Endothelial cell of umbilical vein (primary cell): ENCODE results near the gene KCTD13. TPM values are rescaled to one million over a fixed set of nuclear protein-coding genes. Genes with fewer than 3 reads are reported as not detected.

Experiments used
- BruUV-seq: library from RNA; stranded (reverse); fragments of 400-500 nt; replicated peaks from 2 replicates; lab custom pipeline; 2021; lab: Mats Ljungman, UMichigan
- CTCF ChIA-PET: fragments of 300-600, 350-600 bp; sonication (Branson Sonifier 250); formaldehyde crosslinking; loops from one replicate; lab custom pipeline; 2021; ENCODE audit warnings: antibody characterized with exemption, inconsistent platforms; lab: Charles Lee
- POLR2A ChIA-PET: fragments of 300-600, 350-600 bp; sonication (Branson Sonifier 250); formaldehyde crosslinking; loops from one replicate; lab custom pipeline; 2021; ENCODE audit warnings: antibody characterized with exemption, inconsistent platforms; lab: Charles Lee
- DNase-seq: peaks from one replicate; pipeline ENCODE4 v3.0.0-alpha.2; 2011; ENCODE audit warnings: low read depth, low spot score
- FAIRE-seq: peaks from 2 replicates; lab custom pipeline; 2011; peaks lifted over from hg19 to GRCh38; lab: Jason Lieb, UNC
- H2AFZ ChIP-seq: 2 replicates; pipeline ENCODE4 v1.6.0; 2012; ENCODE audit warnings: low read depth, low read length, control low read depth, inconsistent platforms
- H3K27ac ChIP-seq: 2 replicates; pipeline ENCODE4 v1.5.1; 2011; ENCODE audit warnings: low read depth, mild to moderate bottlenecking, control low read depth, low read length, moderate library complexity; ENCODE audit not compliant: insufficient read depth
- H3K27me3 ChIP-seq, 2 experiments: 2 replicates each; pipeline versions ENCODE4 v1.6.0 to v1.6.1; 2011; ENCODE audit warnings: low read length in 2 of 2, mixed read lengths in 1 of 2; ENCODE audit not compliant: control insufficient read depth in 2 of 2, insufficient read depth in 2 of 2
- H3K36me3 ChIP-seq, 2 experiments: 2 replicates in 1 of 2; 3 replicates in 1 of 2; pipeline ENCODE4 v1.5.1; 2011; ENCODE audit warnings: low read length in 2 of 2, mild to moderate bottlenecking in 1 of 2, moderate library complexity in 1 of 2; ENCODE audit not compliant: control insufficient read depth in 2 of 2, insufficient read depth in 2 of 2; ENCODE audit errors: extremely low read depth in 1 of 2
- H3K4me1 ChIP-seq: 3 replicates; pipeline ENCODE4 v1.5.1; 2011; ENCODE audit warnings: mild to moderate bottlenecking, low read length; ENCODE audit not compliant: control insufficient read depth, insufficient read depth; ENCODE audit errors: extremely low read depth
- H3K4me2 ChIP-seq: 2 replicates; pipeline ENCODE4 v1.6.1; 2011; ENCODE audit warnings: low read length, control low read depth, mixed read lengths; ENCODE audit not compliant: insufficient read depth
- H3K4me3 ChIP-seq, 3 experiments: fragments of 200-600 bp in 1 of 3; sonication (generic), shearing (Covaris generic) in 1 of 3; replicated peaks in 1 of 3; 2 replicates each; pipeline ENCODE4 v1.5.1; 2011 to 2016; ENCODE audit warnings: control low read depth in 3 of 3, low read length in 3 of 3, mild to moderate bottlenecking in 2 of 3, inconsistent platforms in 1 of 3, low read depth in 1 of 3, moderate library complexity in 1 of 3; ENCODE audit not compliant: insufficient read depth in 1 of 3
- H3K79me2 ChIP-seq: 2 replicates; pipeline ENCODE4 v1.6.0; 2012; ENCODE audit warnings: low read length, inconsistent platforms; ENCODE audit not compliant: control insufficient read depth, insufficient read depth
- H3K9ac ChIP-seq: replicated peaks from 2 replicates; pipeline ENCODE3; 2011; ENCODE audit warnings: low read length, control low read depth; ENCODE audit not compliant: insufficient read depth; ENCODE audit errors: extremely low read depth
- H3K9me1 ChIP-seq: replicated peaks from 3 replicates; pipeline ENCODE4 v1.6.0; 2011; ENCODE audit warnings: mild to moderate bottlenecking, low read length; ENCODE audit not compliant: control insufficient read depth, insufficient read depth; ENCODE audit errors: extremely low read depth
- H3K9me3 ChIP-seq: replicated peaks from 2 replicates; pipeline ENCODE4 v1.5.1; 2012; ENCODE audit warnings: low read length, inconsistent platforms; ENCODE audit not compliant: control insufficient read depth, insufficient read depth
- H4K20me1 ChIP-seq: replicated peaks from 2 replicates; pipeline ENCODE3; 2011; ENCODE audit warnings: mild to moderate bottlenecking, low read length; ENCODE audit not compliant: control insufficient read depth, insufficient read depth; ENCODE audit errors: extremely low read depth
- CTCF ChIP-seq, 2 donors: IDR thresholded peaks; 1 replicate in 1 of 2; 2 replicates in 1 of 2; pipeline ENCODE4 v1.5.1; 2011; ENCODE audit warnings: low read length in 2 of 2, mild to moderate bottlenecking in 2 of 2, moderate library complexity in 2 of 2, control low read depth in 1 of 2, inconsistent platforms in 1 of 2, low read depth in 1 of 2; ENCODE audit not compliant: insufficient read depth in 1 of 2; ENCODE audit errors: extremely low read depth in 1 of 2
- EZH2 ChIP-seq: IDR thresholded peaks from 2 replicates; pipeline ENCODE4 v1.6.1; 2012; ENCODE audit warnings: borderline replicate concordance, low read depth, mild to moderate bottlenecking, moderate library complexity, low read length, inconsistent platforms; ENCODE audit not compliant: severe bottlenecking
- FOS ChIP-seq: IDR thresholded peaks from 2 replicates; pipeline ENCODE4 v1.6.1; 2011; ENCODE audit warnings: mild to moderate bottlenecking, low read length, moderate library complexity, borderline replicate concordance; ENCODE audit not compliant: insufficient read depth
- GATA2 ChIP-seq: IDR thresholded peaks from 2 replicates; pipeline ENCODE4 v1.7.0; 2011; ENCODE audit warnings: low read depth, mild to moderate bottlenecking, moderate library complexity, mixed read lengths, low read length; ENCODE audit not compliant: insufficient read length, insufficient read depth
- JUN ChIP-seq: IDR thresholded peaks from 2 replicates; pipeline ENCODE4 v1.6.1; 2011; ENCODE audit warnings: borderline replicate concordance, low read depth; ENCODE audit not compliant: insufficient read length, insufficient read depth
- MYC ChIP-seq: IDR thresholded peaks from one replicate; pipeline ENCODE4 v1.6.1; 2011; ENCODE audit warnings: mild to moderate bottlenecking, low read depth, low read length
- POLR2A ChIP-seq: IDR thresholded peaks from 2 replicates; pipeline ENCODE4 v1.6.1; 2012; ENCODE audit warnings: low read depth, mild to moderate bottlenecking, control low read depth, low read length
- POLR2AphosphoS5 ChIP-seq: IDR thresholded peaks from 2 replicates; pipeline ENCODE4 v1.6.1; 2012; ENCODE audit warnings: low read depth, mild to moderate bottlenecking, control low read depth, low read length, moderate library complexity; ENCODE audit not compliant: insufficient read depth
- dilution Hi-C: fragments of 300-500 bp; cut with MboI; formaldehyde crosslinking; loops from one replicate; pipeline ENCODE4 v1.15.0; 2019; ENCODE audit warnings: low sequenced_read_pairs; ENCODE audit not compliant: extremely low pct_ligation_motif_present
- intact Hi-C: fragments of 100-400 bp; cut with micrococcal nuclease; formaldehyde crosslinking; loops from one replicate; pipeline ENCODE4 v1.10.0; 2022
- polyA plus RNA-seq, 4 experiments: library from polyadenylated mRNA; depleted of rRNA in 3 of 4; stranded (reverse) in 3 of 4; unstranded in 1 of 4; fragments of >200 nt; gene quantifications; 2 replicates each; pipeline versions ENCODE4 v1.2.1 to v1.2.3, GENCODE V29; 2011 to 2012; ENCODE audit warnings: missing spikeins in 1 of 4
- total RNA-seq: library from RNA; stranded (reverse); gene quantifications from 2 replicates; pipeline ENCODE4 v1.2.3, GENCODE V29; 2021
- TF ChIP-seq, protein P1 (sequence below): IDR thresholded peaks from 2 replicates; pipeline ENCODE4 v1.6.1; 2011; ENCODE audit not compliant: insufficient read depth, insufficient read length

The KCTD13 gene
- total and polyA plus RNA-seq, 2 donors (not counting 3 experiments of a cell fraction or from before 2014, with no cell fraction given) = 22.6 to 24.2 TPM

GRCh38 chr16:29907973-29908372, 18.1 kb downstream of the KCTD13 start:
- Histone ChIP-seq H3K9me1 (no peaks in the 10 kb centered on the region), H3K4me1 (no peaks in the 10 kb centered on the region), H3K27me3 (no peaks in the 10 kb centered on the region), H3K79me2 (no peaks in the 10 kb centered on the region), H3K9ac (no peak overlapping the region), H3K9me3 (no peaks in the 10 kb centered on the region), H3K36me3 (no peaks in the 10 kb centered on the region), H3K27ac (no peak overlapping the region), H2AFZ (no peak overlapping the region), H4K20me1 (no peaks in the 10 kb centered on the region), H3K4me3 (no peak overlapping the region), H3K4me2 (no peak overlapping the region)
- dilution Hi-C loops (no loop called here), intact Hi-C loops (loop anchor here (10.0 kb wide), 1 partner anchor 83 kb away; the partner anchor contains the start of gene MVP)
- no peak for DNase-seq
- no peak for FAIRE-seq
- BruUV-seq = no TSS peak
- TF ChIP-seq EZH2 (no peak), JUN (no peak), FOS (no peak), MYC (no peak), GATA2 (no peak), POLR2A (no peak), CTCF (IDR thresholded peaks at IDR 0.05; ENCODE audit: extremely low read depth in 1 of 2, insufficient read depth in 1 of 2, low read depth in 1 of 2, low read length in 2 of 2) (no peak), POLR2AphosphoS5 (no peak)
- TF ChIP-seq, protein P1, sequence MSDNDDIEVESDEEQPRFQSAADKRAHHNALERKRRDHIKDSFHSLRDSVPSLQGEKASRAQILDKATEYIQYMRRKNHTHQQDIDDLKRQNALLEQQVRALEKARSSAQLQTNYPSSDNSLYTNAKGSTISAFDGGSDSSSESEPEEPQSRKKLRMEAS = no peak
- POLR2A ChIA-PET = interaction anchor here (0.6 kb wide), 1 partner anchor 86 kb away, joined by 7 read pairs; no protein-coding TSS in a partner anchor
- CTCF ChIA-PET = interaction anchor here (0.7 to 1.4 kb wide), 3 partner anchors 8 to 53 kb away, joined by 3 to 6 read pairs (median 3); partner anchors contain the start of genes ASPHD1 and SEZ6L2
